NCI-H82 (cell line): ENCODE data around the gene MIA3.

Experiments
- DNase-seq: peaks from one replicate; lab custom pipeline; 2025; lab: John Stamatoyannopoulos, UW

MIA3 gene

DNA sequence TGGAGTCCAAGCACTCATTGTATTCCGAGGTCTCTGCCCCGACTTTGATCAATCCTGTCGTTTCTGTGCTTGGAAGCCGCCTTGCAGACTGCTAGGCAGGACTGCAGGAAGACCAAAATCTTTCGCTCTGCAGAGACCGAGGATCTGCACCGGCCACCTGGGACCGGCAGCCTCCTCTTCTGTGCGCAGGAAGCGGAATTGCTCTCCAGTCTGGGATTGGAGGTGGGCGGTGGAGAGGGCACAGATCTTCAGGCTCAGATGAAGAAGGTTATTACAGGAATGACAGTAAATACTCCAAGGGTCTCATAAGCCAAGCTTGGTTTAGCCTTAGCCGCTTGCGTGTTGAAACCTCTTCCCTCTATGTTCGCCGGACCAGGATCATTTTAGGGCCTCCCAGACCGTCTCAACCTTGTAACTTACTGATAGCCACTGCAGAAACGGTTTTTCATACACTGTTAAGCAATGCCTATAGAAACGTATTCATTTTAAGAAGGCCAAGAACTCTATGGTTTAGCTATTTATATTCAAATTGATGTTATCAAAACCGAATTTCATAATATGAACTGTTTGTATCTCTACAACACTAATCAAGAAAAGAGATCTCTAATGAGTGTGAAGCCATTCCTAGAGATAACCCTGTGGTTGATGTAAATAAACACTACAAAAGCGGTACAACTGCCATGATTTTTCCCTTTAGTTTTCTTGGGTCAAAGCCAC, 1.1 kb downstream of the MIA3 start:
- peak; percentile 65 for DNase-seq

DNA sequence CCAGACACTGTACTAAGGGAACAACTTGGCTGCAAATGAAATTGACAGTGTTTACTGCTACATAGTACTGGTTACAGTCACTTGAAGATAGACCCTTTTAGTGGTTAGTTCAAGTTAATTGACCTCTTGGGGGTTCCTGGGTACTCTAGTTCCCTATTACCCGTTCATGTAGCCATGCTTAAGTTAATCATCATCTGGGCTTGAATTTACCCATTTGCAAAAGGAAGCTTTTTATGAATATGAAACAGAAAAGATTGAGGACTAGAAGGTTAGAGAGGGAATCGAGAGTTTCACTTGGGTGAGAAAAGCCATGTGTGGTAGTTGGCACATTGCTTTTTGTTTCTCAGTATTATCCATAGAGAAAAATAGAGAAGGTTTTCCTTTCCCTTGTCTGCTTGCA, 2.7 kb downstream of the MIA3 start:
- no peak for DNase-seq

DNA sequence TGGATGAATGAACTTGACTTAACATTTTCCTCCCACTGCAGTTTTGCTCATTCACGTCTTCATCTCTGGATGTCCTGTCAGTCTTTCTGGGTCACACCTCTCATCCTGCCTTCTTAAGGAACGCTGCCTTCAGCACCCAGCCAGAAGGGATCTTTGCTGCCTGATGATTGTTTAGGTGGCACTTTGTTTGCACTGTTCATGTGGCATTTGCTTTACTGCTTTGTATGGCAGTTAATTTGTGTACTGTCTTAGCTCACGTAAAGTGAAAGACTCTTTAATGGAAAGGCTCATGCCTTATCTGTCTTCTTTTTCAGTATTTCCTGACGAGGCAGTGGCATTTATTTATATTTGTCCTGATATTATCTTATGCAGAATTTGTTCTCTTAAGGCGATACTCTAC, 4.9 kb downstream of the MIA3 start:
- no peak for DNase-seq

DNA sequence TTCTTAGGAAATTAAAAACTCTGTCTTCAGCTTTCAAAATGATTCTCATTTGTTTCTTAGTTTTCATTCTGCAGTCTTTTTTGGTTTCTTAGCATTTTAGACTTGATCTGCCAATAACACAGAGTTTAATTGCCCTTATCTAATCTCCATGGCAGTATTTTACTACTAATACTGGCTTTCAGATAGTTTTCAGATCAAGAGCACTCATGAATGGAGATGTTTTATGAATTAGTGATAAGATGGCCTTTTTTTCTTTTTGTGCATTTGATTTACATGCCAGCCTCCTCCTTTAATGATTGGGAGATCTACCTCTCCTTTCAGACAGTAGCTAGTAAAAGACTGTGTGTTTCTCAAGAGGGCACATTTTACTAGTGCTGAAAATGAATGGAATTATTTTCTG, 5.6 kb downstream of the MIA3 start:
- DNase-seq, result no peak

DNA sequence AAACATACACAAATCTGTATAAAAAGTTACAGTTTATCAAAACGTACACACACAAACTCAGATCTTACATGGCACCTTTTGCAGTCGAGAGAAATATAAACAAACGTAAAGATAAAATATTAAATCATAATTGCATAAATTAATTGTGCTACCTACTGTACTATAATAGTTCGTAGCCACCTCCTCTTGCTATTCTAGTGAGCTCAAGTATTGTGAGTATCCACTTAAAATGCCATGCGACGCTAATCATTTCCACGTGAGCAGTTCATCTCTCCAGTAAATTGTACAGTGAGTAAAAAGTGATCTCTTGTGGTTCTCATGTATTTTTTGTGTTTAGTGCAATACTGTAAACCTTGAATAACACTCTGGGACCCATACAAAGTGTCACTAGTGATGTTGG, 6.3 kb downstream of the MIA3 start:
- no peak for DNase-seq

DNA sequence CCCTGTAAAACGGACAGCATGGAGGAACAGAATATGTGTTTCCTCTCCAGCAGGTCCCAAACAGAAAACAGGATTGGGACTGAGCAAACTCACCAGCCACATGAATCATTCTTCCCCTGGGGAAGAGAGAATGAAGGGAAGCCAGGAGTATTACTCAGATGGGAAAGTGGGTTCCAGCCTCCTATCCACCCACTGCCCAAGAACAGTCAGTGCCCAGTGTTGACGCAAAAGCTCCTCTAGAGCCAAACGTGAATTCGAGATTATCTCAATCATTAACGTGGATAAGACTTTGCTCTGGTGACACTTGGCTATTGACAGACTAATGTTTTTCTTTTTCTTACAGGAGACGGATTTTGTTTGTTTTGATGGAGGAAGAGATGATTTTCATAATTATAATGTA, 9.3 kb downstream of the MIA3 start:
- DNase-seq, result no peak

DNA sequence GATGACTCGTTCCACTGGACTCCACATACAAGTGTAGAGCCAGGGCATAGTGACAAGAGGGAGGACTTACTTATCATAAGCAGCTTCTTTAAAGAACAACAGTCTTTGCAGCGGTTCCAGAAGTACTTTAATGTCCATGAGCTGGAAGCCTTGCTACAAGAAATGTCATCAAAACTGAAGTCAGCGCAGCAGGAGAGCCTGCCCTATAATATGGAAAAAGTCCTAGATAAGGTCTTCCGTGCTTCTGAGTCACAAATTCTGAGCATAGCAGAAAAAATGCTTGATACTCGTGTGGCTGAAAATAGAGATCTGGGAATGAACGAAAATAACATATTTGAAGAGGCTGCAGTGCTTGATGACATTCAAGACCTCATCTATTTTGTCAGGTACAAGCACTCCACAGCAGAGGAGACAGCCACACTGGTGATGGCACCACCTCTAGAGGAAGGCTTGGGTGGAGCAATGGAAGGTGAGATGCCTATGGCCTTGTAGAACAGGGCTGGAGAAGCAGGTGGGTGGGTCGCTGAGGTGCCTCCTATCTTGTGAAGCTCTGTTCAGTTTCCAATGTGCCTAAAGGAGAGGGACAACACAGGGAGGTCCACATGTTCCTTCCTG, 12.1 kb downstream of the MIA3 start:
- no peak for DNase-seq

DNA sequence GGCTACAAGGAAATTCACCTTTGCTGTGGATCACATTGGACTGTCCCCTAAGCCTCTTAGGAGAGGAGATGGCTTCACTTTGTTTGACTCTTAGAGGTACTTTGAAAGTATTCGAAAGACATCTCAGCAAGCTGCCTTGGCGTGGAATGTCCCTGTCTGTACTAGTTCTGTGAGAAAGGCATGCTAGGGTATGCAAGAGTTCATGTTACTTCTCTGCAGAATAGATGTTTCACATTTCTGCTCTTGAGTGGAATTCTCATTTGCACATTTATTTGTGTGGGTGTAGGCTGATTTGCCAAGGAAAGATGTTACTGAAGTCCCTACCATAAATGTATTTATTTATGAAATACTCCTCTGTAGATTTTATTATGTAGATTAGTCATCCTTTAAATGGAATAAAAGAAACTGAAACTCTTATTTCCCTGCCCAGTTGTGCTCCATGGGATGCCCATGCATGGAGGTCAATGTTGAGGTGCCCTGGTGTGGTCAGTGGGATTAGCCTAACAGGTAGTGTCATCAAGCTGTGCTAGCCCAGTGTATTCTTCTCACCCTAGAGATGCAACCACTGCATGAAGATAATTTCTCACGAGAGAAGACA, 13.8 kb downstream of the MIA3 start:
- DNase-seq, result no peak

DNA sequence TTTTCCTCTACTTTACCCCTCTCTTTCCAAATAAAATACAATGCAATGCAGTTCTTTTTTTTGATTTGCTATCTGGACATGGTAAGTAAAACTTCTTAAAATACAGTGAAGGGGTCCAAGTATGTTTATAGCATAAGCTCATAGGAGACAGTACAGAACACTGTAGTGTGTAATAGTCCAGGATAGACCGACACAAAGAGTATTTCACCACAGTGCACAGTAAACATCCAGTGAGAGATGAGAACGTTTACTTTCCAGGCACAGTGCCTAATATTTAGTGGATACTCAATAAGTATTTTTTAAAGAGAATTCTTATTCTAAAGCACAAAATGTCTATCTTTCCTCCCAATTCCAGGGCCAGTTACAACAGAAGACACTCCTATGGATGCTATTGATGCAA, 14.9 kb downstream of the MIA3 start:
- no peak for DNase-seq

DNA sequence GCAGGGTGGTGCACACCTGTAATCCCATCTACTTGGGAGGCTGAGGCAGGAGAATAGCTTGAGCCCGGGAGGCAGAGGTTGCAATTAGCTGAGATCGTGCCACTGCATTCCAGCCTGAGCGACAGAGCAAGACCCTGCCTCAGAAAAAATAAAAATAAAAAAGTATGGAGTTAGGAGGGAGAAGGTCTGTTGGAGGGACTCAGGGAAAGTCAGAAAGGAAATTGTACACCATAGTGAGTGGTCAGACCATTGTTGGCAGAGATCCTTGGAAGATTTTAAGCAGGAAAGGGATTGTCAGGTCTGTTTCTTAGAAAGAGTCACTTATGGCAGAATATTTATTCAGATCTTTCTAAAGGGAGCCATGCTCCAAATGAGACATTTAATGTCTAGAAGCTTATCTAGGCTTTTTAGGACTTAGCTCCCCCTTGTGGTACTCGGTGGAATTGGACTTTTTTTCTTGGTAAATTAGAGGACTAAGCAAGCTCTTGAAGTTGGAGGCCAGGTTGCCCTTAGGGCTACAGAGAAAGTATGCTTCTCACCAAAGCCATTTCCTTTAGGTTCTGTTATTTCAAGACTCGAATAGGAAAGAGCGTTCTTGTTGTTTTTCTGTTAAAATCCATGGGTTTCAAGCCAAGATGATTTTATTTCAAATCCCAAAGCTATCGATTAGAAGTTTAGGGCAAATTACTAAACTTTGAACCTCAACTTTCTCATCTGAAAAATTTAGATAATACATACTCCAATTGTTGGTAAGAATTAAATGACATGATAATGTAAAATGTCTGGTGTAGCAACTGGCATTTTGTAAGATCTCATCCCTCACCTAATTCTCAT, 16.5 kb downstream of the MIA3 start:
- peak; percentile 95 for DNase-seq

DNA sequence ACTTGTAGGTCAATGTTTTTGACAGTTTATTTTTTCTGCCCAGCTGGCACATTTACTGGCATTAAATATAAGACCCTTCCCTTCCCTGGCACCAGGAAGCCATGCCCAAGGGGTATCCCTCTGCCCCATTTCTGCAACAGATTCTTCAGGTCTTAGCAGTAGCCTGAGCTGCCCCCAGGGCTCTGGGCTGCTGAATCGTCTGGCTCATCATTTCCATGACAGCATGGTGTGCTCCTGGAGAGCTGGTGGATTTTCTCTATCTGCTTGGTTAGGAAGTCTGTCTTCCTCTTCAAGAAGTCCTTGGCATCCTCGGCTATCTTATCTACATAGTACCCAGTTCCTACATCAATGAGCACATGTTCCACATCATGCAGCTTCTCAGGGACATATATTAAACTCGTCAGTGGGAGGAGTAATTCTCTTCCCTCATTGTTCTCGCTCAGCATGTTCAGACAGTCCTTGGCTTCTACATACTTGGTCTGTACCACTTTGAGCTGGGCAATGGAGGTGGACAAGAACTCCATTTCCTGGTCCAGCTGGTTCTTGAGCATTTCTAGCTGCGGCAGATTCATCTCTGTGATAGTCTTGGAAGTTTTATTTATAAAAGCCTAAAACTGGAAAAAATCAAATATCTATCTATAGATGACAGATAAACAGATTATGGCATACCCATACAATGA, 23.5 kb downstream of the MIA3 start:
- no peak for DNase-seq

DNA sequence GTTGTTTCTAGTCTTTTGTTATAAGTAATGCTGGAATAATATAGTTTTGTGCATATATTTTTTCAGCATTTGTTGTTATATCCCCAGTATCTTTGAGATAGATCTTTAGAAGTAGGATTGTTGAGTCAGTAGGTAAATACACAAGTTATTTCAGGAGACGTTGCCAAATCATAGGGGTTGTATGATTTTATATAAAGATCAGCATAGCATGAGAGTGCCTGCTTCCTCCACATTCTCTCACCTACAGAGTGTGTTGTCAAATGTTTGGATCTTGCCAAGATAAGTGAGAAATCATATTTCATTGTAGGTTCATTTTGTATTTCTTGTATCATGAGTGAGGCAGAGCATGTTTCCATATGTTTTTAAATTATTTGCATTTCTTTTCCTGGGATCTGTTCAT, 24.6 kb downstream of the MIA3 start:
- DNase-seq, result no peak

DNA sequence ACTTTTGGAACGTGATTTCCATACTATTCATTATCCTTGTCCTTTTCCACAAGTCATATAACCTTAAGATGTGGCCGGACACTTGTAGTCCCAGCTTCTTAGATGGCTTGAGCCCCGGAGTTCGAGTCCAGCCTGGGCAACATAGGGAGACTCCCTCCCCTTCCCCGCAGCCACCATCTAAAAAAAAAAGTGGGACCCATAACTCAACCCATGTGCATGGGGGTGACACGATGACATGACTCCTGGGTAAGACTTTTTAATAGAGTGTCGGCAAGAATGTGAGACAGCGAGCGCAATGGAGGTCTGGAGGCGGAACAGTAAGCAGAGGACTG, 25.7 kb downstream of the MIA3 start:
- no peak for DNase-seq

DNA sequence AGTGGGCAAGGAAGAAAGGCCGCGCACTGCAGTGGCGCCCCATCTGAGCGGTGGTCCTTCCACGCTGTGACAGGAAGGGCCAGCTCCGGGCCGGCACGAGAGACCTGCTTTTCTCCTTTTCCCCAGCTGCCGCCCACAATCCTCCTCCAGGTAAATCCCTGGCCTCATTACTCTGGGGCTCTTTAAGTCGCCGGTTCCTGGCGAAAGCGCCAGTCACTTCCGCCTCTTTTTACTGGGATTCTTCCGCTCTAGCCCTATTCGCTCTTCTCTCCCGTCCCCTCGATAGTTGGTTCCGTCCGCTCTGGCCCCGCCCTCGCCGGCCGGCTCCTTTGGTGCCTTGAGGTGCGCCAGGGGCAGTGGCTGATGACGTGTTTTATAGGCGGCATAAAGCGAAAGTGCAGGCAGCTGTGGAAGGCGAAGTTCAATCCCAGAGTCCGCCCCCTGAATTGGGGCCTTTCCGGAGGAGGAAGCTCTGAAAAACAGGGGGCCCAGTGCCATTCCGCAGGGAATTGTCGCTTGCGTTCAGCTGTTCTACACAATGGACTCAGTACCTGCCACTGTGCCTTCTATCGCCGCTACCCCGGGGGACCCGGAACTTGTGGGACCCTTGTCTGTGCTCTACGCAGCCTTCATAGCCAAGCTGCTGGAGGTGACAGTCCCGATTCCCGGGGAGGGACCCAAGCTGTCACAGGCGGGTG, 26.2 kb downstream of the MIA3 start:
- peak; percentile 100 for DNase-seq

DNA sequence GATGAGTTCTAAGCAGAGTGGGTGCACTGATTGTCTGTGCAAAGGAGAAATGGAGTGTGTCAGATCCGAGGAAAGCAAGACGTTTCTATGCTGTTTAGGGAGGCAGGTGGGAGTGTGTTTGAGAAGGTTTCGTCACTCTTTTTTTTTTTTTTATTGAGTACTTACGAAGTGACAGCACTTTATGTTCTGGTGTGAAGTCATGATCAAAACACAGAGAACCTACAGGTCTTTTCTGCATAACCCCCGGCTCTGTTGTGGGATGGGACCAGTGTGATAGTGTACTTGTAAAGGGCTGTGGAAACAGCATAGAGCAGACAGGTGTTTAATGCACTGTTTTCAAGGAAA, 26.7 kb downstream of the MIA3 start:
- DNase-seq, result no peak

DNA sequence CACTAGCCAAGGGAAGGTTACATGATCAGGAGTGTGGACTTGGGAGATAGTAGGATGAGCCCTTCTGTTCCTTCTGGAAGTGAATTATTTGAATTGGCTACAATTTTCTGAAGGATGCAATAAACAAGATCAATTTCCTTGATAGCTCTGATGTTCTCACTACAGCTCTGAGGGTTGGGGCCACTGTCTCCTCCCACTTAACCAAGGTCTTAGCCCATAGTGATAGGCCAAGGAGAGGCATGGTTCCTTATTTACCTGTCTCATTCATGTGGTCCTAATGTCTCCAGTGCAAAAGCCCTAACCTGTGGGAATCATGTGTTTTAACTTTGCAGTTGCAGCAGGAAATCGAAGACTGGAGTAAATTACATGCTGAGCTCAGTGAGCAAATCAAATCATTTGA, 34.8 kb downstream of the MIA3 start:
- DNase-seq, result no peak

DNA sequence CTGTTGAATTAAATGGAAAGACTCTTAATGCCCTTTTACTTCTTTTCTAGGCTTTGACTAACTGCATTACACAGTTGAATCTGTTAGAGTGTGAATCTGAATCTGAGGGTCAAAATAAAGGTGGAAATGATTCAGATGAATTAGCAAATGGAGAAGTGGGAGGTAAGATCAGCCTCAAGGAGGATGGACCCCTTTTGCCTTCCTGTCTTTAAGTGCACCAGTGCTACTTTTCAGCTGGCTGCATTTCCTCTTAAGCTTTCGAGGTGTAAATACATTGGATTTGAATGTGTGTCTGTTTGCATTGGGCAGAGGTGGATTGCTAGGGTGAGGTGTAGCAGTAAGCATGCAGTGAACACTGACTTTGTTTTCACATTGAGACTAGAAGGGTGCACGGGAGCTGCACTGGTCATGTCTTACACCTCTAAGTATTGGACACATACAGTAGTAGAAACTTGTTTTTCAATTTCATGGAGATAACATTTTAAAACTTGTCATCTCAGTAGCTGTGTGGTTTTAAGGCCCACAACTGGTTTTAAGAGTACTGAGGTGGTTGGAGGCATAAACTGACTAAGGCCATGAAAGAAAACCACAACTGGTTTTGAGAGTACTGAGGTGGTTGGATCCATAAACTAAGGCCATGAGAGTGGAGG, 35.4 kb downstream of the MIA3 start:
- no peak for DNase-seq

DNA sequence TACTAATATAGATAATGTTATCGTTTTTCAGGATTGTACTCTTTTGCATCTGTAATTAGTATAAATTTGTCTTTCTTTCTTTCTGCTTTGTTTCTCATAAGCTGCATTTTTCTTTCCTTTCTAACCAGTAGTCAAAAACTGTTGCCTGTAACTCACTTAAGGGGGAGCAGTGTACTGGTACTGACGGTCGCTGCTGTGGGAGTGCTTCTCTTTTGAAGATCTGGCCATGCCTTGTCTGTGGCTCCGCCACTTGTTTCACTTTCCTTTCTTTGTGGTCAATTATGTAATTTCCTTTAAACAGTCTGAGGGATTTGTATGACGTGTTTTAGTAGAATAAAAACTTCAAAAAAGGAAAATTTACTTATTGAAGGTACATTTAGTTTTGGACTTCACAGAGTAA, 37.0 kb downstream of the MIA3 start:
- DNase-seq, result no peak

DNA sequence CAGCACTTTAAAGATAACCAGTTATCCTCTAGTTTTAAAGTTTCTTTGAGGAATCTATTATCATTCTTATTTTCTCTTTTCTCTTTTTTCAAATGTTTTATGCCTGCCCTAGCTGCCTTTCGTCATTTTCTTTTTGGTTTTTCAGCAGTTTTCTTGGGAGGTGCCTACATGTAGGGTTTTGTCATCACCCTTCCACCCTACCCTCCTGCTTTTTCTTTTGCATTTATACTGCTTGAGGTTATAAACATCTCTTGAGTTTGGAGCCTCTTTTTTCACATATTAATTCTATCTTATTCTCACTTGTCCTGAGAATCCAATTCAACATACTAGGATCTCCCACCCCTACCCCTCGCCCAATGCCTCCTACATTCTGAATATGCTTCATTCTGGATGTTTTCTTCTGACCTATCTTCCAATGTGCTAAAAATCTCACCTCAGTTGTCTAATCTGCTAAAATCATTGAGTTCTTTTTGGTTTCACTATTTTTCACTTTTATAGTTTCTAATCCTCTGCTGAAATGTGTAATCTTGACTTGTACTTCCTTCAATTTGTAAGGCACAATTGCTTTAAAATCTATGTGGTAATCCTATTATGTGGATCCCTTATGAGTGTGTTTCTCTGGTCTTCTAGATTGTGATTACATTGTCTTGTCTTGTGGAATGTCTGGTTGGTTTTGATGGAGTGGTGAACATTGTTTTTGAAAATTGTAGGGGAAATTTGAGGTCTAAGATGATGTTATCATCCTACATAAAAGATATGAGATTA, 38.7 kb downstream of the MIA3 start:
- DNase-seq, result no peak

DNA sequence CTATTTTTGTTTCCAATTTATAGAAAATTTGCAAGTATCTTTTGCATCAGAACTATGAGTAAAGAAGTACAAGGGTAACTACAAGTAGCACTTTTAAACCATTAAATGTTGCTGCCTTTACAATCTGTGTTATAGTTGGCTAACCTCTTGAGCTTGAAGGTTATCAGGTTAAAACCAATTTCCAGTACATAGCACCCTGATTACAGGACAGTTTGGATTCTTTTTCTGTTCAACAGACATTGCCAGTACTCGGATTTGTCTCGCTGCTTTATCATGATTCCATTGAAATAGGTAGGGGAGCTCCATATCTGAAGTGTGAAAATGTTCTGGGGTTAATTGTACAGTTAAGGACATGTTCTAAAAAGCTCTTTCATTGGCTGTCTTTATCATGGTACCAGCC, 40.0 kb downstream of the MIA3 start:
- DNase-seq, result no peak
